Activated CD4-positive, alpha-beta T cell treated with anti-CD3 and anti-CD28 coated beads, Interleukin-2, amount 50 U/mL, for 24 hours (primary cell): ENCODE measurements around the gene MTPN.

ENCODE experiments used
- DNase-seq, 2 donors: peaks; one replicate each; pipeline ENCODE4 v3.0.0-alpha.2; 2020; ENCODE audit warnings: low read depth in 1 of 2, low spot score in 1 of 2

The MTPN gene

DNA sequence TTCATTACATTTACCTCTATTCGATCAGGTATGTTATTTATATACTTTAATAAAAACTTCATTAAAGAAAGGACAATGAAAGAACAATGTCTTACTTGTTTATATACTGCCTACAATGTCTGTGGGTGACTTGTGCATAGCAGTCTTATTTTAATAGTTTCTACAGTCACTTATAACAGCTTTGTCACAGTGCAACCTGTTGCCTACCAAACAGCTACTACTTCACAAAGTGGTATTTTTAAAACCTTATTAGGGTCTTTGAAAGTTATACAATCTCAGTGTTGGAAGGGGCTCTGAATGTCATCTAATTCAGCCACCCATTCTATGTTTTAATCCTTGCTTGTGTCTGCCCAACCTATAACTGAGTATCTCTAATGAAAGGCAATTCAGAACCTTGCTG is 19.0 kb downstream of the MTPN start:
- no peak for DNase-seq

DNA sequence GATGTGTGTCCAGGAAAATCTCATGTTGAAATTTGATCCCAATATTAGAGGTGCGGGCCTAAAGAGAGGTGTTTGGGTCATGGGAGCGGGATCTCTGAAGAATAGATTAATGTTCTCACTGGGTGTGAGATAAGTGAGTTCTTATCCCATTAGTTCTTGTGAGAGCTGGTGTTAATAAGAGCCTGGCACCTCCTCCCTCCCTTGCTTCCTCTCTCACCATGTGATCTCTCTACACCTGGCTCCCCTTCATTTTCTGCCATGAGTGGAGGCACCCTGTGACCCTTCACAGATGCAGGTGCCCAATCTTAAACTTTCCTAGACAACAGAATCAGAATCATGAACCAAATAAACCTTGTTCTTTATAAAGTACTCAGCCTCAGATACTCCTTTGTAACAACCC is 19.5 kb downstream of the MTPN start:
- no peak for DNase-seq

DNA sequence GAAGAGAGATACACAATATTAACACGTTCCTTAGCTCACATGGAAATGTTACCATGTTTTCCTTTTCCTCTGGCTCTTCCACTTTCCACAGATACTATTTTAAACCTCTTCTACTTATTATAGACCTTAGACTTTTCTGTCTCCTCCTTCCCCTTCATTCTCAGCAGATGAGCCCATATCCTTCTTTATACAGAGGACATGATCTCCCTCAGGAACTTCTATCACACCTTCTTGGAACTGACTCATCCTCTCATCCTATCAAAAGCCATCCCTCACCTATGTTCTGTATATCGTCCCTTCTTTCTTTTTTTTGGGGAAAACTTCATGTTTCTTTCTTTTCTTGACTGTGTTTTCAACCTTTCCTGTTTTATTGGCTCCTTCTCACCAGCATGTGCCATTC is 20.8 kb downstream of the MTPN start:
- DNase-seq, result no peak

DNA sequence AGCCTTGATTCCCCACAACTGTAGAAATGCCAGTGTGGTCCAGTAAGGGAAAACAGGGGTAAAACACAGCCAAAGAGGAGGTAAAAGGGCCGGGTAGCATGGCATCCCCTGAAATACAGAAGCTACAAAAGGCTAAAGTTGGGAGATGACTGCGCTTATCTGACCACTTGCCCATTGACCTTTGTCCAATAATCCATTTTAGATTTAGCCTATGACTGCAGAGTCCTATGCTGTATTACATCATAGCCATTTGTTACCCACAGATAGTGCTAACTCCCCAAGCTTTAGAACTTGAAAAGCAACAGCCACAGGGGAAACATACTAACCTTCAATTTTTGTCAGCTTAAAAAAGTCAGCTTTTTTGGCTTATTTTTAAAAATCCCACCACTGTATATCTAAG is 26.2 kb downstream of the MTPN start:
- no peak for DNase-seq

DNA sequence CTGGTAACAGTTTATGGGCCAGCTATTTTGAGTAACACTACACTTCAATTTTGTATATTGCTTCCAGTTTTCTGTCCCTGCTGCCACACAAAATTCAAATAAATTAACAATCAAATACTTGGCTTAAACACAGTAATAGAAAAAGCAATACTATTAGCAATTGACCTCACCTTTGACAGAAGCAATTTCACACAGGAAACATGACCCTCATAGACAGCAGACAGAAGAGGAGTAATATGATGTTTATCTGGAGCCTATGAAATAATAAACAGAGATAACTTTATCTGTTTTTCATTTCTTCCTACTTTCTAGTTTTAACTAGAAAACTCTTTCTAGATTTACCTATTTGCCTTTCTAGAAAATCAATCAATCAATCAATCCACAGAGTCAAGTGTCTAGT is 26.7 kb downstream of the MTPN start:
- DNase-seq, result no peak

DNA sequence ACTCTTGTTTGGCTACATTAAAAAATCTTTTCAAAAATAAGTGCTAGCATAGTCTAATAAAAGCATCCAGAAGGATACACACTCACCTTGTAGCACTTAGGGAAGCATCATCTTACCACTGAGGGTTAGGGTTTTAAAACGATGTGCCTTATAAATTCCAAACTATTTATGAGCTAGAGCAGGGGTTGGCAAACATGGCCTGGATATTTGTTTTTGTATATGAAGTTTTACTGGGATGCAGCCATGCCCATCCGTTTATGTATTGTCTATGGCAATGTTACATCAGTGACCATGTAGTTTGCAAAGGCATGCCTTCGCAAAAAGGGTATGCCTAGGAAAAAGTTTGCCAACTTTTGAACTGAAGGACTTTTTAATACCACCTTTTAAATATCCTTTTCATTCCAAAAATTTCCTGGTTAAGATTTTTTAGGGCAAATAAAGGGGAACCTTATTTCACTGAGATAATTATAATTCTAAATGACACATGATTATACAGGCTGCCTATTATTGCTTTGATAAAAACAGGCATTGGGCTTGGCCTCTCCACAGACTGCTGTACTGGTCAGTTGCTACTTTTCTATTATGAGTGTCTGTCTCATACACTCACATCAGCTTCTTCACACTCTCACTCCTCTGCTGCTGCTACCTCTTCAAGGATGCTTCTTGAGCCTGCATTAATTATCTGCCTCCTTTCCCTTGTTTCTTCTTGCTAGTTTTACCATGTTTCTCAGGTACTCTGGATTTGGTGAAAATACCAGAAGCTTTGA is 30.7 kb downstream of the MTPN start:
- DNase-seq, result no peak

DNA sequence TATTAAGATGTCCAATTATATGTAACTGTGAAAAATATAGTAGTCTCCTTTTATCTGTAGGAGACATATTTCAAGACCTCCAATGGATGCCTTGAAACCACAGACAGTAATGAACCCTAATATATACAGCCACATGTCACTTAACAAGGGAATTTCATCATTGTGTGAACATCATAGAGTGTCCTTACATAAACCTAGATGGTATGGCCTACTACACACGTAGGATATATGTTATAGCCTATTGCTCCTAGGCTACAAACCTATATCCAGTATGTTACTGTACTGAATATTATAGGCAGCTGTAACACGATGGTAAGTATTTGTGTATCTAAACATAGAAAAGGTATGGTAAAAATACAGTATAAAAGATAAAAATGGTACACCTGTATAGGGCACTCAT is 32.4 kb downstream of the MTPN start:
- no peak for DNase-seq

DNA sequence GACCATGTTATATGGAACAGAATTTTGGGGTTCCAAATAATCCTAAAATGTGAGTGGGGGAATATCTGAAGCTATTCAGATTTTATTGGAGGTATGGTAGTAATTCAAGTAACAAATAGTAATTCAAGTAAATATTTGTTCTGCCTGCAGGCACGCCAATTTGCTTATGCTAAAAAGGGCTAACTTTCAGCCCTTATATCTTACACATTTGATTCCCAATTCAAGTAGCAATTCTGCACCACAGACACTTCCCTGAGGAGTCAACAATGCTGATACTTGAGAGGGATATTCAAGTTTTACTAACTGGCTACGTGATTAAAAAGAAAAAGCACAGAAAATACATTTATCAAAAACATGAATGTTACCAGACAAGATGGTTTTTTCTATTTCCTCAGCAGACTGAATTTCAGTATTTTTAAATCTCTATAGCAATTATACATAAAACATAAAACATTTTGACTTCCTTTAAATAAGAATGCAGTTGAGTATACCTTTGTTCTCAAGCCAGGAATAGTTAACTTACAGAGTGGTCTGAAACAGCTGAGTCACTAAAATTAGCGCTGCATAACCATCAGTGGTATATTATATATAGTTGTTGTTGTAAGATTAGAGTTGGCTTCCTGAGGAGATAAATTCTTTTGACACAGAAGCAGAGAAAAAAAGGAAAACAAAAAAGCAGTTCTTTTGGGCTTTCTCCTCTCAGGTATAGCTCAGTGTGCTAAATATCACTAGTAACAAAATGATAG is 33.9 kb downstream of the MTPN start:
- DNase-seq, result no peak

DNA sequence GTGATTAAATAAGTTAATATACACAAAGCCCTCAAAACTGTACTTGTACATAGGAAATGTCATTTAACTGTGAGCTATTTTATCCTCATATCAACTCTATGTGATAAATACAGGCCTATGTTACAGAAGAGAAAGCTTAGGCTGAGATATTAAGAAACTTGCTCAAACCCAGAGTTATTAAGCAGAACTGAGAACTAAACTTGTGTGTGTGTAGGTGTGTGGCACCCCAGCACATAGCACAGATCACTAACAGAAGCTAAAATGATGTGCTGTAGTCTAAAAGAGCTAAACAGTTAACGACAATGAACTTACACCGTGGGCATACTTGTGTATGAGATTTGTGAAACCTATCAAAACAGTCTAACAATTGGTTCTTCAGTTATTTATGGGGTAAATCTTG is 34.5 kb downstream of the MTPN start:
- no peak for DNase-seq

DNA sequence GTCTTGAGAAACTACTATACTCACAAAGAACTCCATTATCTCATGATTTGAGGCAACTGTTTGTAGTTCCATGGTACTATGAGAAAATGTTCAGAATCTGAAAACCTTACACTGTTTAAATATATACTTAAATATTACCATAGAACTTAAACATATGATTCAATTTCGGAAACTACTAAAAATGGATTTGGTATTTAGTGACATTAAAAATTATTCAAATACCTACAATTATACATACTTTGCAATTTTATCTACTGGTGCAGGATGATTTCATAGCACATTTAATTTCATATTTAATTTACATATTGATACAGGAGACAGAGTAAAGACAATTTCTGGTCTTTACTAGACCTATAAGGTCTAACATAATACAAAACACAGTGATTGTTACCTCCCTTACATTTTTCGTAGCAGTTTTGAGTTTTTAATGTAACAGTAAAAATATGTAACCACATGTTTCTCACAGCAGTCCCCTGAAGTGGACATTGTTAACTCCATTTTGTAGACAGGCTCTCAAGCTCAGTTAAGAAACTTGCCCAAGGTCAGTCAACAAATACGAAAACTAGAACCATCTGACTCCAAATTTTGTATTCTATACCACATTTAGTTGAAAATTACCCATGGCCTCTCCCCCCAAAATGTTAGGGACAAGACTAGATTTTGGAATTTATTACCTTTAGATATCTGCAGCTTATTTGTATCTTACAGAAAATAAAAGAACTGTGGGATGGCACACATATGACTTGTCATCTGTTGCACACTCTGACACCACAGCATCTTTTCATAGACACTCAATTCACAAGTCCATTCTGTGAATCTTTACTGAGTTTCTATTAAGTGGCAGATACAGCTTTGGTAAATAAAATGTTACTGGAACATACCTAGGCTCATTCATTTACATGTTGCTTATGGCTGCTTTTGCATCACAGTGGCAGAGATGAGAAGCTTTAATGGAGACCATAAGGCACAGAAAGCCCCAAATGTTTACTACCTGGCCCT is 36.8 kb downstream of the MTPN start:
- DNase-seq, result no peak

DNA sequence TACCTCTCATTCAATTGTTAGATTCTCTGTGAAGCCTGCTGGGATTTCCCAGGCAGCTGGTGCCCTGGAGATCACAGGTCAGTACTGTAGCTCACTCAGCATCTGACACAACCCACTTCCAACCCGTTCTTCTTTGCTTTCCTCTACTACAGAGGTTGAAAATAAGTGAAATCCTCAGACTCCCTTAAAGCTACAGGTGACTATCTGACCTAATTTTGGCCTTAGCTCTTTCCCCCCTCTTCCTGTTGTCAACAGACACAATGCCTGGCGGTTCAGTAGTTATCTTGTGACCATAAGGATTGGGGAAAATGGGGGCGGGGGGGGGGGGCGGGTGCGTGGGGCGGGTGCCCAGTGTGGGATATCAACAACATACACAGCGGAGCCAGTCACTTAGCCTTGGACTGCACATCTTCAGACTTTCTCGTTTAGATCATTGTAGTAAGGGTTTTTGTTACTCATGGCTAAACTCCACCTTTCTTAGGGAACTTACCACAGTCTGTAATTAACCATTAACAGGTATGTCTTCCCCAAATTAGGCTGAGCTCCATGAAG is 37.8 kb downstream of the MTPN start:
- DNase-seq, result no peak

DNA sequence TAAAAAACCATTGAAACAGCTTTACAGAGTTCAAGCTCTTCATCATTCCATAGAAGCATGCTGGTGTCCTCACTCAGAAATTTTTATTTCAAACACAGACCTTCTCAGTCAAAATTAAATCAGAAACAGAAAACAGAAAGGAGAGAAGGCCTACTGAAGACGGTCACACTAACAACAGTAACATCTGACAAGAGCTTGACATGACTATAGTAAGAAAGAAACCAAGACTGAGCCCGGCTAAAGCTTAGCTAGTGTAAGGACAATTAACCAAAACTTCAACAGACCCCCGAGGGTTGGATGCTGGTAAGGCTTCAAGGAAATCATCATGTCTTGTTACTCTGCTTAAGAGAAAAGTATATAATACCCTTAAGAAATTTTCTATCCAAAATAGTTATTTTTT is 38.6 kb downstream of the MTPN start:
- DNase-seq, result no peak

DNA sequence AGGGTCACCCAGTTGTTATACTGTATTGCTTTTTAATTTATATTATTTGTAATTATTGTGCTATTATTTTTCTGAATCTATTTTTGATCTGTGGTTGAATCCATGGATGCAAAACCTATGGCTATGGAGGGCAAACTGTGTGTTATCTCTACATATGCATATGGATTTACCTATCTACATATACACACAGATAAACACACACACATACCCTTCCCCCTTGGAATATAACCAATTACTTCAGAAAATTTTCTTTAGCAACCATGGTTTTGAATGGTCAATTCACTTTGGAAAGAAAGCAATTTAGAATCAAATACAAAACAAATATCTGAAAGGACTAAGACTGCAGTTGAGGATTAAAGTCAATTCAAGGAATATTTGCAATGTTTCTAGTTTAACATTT is 39.1 kb downstream of the MTPN start:
- no peak for DNase-seq

DNA sequence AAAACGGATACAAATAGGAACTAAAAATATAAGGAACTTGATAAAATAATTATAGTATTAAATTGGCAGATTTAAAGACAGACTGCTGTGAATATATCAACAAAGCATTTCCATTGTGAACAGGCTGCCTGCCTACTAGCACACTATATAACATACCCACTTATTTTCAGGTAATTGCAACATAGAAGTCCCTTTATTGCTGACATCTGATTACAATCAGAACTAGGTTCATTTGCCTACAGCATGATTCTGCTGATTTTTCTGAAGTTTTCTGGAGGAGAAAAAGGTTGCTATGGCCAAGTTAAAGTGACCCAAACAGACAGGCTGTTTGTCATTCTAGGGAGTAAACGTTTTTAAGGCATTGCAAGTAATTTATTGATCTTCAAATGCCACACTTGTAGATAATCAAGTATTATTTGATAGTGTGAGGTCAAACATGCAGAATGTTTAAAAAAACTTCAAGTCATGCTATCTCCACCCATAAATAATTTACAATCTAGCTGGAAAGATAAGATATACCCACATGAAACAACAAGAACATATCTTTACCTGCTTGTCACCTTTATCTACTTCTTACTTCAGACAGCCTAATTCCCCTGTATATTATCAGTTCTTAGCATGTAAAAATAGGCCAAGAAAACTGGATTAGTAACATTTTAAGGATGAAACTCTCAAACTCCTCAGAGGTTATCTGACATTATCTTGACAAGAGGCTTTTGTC is 40.5 kb downstream of the MTPN start:
- no peak for DNase-seq

DNA sequence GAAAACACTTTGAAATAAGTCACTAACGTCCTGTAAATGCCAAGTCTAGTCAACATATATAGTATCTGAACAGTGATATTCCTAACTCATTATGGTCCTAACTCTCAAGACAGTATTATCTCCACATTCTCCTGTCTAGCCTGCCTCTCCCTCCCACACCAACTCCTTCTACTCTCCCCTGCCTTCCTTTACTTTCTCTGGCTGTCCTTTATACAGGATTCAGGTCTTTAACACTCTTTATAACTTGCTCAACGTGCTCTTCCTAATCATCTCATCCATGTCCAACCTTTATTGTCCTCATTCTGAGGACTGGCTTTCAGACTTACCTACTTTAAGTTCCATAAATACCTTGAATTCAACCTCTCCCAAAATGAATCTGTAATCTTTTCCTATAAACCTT is 42.5 kb downstream of the MTPN start:
- no peak for DNase-seq

DNA sequence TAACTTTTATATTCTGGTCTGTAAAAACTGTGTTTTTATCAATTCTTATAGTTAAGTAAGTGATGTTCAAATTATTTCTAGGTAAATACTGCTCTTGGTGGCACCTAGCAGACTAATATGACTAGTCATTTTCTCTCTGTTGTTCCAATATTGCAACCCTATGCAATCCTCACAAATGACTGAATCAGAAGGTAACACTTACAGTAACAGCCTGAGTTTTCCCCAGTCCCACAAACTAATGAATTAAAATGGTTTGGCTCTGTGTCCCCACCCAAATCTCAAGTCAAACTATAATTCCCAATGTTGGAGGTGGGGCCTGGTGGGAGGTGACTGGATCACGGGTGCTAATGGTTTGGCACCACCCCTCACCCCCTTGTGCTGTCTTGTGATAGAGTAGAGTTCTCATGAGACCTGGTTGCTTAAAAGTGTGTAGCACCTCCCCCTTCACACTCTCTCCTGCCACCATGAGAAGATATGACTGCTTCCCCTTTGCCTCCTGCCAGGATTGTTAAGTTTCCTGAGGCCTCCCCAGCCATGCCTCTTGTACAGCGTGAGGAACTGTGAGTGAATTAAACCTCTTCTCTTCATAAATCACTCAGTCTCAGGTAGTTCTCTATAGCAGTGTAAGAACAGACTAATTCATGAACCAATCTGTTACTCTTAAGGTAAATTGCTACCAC is 43.5 kb downstream of the MTPN start:
- no peak for DNase-seq

DNA sequence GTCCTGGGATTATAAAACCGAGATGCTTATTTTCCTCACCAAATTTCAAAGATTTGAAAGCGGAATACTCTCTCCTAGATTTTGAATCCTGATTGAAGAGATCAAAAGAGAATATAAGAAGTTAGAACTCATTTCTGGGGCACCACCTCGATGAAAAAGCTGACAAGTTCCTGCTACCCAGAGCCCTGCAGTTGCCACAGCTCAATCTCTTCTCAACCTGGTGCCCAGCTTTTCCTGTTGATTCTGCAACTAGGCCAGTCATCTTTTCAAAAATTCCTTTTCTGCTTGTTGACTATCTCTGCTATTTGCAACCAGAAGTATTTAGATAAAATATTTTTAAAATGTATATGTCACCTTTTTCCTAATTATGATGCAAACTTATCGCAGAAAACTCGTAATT is 45.0 kb downstream of the MTPN start:
- no peak for DNase-seq

DNA sequence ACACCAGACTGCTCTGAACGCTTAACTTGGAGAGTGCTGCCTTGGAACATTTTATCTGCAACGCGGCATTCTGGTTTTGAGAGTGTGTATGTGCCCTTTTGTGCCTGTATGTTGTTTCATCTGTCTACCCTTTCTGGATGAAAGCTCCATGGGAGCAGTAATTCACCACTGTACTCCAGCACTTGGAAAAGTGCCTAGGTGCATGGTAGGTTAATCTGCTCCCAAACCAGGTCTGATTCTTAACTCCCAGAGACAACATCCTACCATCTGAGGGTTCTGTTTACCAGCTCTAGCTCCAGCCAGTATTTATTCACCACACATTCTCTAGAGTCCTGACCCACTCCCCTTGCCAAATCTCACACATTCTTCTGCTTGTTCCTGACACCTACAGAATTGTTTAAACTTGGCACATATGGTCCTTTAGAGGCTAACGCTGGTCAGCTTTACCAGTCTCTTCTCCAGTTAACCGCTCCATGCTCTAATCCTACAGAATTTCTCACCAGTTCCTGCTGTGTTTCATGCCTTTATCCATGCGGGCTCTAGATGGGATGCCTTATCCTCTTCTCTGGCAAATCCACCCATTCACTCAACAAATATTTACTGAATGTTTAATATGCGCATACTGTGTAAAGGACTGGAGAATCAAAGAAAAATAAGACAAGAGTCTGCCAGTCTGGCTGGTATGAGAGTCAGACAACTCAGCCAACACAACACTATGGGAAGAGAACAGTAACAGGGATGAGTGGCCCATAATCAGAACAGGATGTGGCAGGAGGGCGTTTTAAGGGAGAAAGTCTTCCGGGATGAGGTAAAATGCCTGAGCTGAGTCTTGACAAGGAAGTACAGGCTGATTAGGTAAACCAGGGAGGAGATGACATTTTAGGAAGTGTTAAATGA is 46.3 kb downstream of the MTPN start:
- no peak for DNase-seq

DNA sequence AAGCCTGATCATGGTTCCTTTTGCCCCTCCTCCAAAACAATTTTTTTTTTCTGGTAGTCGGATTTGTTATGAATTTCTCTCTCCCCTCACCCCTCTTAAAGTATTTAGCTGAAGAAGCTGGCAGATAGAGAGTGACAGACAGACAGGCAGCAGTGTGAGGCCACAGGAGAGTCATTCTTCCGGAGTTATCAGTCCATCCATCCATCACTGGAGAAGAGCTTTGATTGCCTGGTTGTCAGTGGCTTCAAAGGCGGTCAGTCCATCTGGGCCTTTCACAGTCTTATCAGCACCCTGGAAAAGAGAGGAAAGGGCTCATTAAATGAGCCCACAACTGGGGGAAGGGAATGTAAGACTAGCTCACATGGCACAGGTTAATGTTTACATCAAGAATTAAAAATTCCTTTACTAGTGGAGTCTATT is 47.4 kb downstream of the MTPN start:
- DNase-seq, result no peak
